HG02588 (cell line): Measurements from ENCODE around the gene SPSB3.

Source experiments
- ATAC-seq: cut with Tn5 transposase; IDR thresholded peaks from one replicate; pipeline ENCODE4 v1.9.1; 2021; ENCODE audit warnings: mild to moderate bottlenecking, moderate library complexity; ENCODE audit not compliant: unreplicated experiment

The SPSB3 gene

DNA sequence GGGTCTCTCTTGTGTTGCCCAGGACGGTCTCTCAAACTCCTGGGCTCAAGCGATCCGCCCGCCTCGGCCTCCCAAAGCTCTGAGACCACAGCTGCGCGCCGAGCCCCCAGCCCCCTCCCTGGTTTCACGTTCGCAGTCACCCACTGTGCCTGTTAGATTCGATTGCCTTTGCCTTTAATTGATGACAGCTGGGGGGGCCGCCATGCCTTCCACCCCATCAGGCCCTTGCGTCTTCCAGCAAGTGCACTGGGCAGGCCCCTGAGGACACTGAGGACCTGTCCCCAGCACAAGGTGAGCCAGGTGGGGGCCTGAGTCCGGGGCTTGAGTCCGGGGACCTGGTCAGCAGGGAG is 7.9 kb upstream of the SPSB3 start:
- ATAC-seq = no peak

DNA sequence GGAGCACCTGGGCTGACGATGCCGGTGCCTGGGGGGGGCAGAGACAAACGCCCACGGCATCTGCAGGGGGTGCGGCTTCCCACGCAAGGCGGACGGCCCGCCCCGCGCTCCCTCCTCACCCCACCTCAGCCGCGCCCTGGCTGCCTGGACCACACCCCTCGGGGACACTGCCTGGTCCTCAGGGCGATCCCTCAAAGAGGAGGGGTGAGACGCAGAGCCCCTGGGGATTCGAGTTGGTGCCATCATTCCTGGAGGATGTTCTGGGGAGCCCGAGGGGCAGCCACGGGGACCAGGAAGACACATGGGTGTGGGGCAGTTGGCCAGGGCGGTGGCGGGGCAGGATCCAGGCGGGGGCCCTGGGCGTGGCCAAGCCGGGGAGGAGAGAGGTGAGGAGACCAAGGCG is 7.3 kb upstream of the SPSB3 start:
- ATAC-seq = no peak

DNA sequence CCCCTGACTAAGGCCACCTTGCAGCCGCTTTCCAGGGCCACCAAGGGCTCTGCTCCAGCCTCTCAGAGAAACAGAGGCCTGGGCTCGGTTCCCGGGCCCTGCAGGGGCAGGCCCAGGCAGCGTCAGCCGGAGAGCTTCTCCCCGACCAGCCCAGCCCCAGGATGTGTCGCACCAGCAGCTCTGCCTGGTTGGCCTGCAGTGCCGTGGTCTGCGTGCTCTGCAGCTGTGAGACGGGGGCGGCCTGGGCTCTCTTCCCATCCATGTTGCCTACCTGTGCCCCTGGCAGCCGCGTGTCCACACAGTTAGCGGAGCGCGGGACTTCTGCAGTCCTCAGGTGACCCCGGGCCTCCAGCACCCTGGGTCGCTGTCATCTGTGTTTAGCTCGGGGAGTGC is 6.3 kb upstream of the SPSB3 start:
- no peak for ATAC-seq

DNA sequence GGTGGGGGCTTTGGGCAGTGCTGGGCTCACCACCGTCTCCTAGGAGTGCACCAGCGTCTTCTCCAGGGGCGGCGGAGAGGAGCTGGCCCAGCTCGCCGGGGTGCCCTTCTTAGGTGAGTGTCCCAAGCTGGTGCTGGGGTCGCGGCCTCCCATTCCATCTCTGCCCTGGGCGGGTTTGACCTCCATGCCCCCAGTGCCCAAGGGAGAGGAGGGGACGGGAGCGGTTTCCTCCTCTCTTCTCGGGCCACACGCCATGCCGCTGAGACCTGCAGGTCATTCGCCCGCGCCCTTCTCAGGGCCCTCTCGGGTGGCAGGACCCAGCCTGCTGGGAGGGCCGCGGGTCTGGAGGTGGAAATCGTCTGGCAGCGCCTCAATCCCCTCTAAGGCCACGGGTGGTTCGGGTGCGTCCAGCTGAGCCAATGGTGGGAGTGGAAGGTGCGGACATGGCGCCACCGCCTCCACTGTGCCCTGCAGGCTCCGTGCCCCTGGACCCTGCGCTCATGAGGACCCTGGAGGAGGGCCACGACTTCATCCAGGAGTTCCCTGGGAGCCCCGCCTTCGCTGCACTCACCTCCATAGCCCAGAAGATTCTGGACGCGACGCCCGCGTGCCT is 5.8 kb upstream of the SPSB3 start:
- no peak for ATAC-seq

DNA sequence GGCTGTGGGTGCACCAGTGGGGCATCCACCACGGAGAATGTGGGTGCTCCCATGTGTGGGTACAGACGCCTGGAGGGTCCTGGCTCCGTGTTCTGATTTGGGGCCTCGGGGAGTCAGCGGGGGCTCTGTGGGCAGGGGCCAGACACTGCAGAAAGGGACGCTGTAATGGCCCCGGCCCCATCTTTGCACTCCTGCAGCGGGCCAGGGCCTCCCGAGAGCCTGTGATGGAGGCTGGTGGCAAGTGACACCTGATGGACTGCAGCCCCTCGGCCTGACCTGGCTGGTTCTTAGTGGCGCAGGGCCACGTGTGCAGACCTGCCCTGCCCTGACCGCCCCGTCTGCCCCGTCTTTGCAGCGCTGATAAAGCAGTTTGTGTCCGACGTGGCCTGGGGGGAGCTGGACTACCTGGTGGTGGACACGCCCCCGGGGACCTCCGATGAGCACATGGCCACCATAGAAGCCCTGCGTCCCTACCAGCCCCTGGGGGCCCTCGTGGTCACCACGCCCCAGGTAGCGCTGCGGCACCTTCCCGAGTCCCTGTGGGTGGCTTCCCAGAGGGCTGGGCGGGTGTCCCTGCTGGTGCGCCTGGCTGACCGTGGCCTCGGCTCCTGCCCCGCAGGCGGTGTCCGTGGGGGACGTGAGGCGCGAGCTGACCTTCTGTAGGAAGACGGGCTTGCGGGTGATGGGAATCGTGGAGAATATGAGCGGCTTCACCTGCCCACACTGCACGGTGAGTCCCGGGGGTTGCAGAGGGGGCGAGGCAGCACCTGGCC is 5.1 kb upstream of the SPSB3 start:
- ATAC-seq = no peak

DNA sequence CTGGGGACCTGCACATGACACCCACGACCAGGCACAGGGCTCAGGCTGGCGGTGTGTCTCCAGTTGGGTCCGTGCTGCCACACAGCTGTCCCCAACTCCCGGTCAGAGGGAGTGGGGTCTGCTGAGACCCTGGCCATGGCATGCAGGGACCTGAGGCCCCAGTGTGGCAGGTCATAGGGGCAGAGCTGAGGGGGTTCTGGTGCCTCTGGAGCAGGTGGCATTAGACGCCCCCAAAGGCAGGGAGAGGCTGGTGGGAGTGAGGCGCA is 4.6 kb upstream of the SPSB3 start:
- ATAC-seq = no peak

DNA sequence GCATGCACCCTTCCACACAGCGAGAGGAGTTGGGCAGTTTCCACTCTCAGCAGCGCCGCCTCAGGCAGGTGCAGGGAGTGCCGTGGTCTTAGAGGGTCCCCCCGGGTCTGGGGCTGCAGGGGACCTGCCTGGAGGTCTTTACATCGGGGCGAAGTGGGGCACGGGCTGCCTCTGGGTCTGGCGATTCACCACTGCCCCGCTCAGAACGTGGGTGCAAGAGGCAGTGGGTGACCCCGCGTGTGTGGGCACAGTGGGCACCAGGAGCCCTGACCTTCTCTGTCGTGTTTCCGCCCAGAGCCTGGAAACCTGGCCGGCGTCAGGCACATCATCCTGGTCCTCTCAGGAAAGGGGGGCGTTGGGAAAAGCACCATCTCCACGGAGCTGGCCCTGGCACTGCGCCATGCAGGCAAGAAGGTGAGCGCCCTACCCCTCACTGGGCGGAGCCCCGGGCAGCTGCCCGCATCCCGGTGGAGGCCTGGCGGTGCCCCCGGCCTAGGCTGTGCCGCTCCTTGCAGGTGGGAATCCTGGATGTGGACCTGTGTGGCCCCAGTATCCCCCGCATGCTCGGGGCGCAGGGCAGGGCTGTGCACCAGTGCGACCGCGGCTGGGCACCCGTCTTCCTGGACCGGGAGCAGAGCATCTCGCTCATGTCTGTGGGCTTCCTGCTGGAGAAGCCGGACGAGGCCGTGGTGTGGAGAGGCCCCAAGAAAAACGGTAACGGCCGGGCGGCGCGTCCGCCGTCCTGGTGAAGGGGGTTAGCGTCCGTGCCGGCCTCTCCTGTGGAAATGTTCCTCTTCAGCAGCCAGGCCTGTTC is 4.1 kb upstream of the SPSB3 start:
- ATAC-seq = no peak

DNA sequence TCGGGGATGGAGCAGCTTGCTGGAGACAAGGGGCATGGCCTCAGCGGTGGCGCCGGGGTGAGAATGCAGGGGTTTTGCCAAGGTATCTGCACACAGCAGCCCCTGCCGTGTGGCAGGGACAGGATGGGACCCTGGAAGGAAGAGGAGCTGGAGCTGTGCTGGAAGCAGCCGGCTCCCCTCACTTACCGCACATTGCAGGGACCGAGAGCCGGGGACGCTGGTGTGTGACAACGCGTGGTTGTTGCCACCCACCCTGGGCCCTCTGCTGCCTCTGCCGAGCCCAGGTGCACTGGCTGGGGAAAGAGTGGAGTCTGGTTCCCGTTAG is 3.4 kb upstream of the SPSB3 start:
- no peak for ATAC-seq

DNA sequence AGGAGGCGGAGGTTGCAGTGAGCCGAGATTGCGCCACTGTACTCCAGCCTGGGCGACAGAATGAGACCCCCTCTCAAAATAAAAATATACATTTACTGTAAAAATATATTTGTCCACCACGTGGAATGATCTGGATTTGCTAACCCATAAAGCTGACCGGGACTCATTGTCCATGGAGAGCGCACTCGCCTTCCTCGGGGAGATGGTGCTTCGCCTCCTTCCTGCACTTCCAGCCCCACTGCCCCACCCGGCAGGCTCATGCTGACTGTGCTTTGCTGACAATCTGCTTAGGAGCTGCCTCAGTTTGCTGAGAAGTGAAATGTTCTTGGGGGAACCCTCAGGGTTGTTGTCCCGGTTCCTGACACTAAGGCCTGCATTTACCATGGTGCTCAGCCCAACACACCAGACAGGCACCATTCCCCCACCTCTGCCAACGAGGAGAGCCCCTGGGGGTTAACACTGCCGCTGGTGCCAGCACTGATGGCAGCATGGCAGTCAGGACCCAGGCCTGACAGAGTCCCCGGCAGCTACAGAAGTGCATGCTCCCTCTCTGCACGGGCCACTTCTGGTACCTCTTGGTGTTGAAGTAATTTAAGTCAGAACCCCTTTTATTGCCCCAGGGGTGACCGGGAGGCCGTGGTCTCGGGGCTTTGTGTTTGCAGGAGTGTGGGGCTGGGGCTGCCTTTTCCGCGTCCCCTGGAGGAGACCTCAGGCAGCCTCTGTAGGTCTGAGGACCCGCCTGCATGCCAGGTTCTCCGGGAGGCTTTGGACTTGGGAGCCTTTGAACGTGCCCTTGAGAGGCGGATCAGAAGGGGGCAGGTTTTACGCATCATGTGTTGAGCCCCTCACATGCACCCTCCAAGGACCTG is 2.8 kb upstream of the SPSB3 start:
- ATAC-seq = no peak

DNA sequence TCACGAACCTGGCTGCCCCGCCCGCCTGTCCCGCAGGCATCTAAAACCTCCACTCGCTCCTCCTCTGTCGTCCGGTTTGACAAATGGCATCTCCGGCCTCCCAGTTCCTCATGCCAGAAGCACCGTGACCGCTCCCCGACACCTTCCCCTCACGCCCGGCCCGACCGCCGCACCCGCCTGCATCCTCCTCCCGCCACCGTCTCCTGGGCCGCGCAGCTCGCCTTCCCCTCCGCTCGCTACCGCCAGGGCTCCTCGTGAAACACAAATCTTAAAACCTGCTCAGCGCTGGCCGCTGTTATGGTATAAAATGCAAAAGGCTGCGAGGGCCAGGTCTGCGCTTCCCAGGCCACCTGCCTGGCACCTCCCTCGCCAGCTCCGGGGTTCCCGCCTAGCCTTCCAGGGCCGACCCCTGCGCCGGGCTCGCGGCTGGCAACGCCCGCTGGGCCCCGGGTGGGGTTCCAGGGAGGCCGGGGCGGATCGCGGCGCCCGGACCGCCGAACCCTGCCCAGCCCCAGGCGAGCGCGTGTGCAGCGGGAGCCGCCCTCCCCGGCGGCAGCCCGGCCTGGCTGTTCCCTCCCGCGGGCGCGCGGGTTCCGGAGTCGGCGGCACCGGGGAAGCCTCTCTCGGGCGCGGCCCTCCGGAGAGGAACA is 488 bp downstream of the SPSB3 start:
- peak; percentile 5 for ATAC-seq

DNA sequence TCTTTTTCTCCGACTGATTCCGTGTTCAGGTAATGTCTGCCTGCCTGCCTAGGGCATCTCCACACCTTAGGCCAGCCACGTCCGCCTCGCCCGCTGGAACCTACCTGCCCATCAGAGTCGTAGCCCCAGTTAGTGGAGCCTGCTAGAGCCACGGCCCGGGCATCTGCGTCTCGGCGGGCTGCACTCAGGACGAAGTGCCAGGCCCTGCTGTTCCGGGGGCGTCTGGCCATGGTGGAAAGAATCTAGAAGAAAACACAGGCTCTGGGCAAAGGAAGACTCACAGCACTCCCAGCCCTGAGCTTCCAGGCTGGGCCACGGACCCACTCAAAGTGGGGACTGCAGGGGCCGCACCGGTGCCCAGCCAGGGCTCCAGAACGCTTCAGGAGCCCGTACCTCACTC is 1.1 kb downstream of the SPSB3 start:
- no peak for ATAC-seq

DNA sequence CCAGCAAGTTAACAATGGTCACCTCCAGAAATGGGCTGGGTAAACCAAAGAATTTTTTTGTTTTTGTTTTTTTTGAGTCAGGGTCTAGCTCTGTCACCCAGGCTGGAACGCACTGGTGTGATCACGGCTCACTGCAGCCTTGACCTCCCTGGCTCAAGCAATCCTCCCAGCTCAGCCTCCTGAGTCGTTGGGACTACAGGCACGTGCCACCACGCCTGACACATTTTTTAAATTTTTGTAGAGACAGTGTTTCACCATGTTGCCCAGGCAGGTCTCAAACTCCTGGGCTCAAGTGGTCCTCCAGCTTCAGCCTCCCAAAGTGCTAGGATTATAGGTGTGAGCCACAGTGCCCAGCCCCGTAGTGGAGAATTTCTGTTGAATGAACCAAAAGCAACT is 1.7 kb downstream of the SPSB3 start:
- ATAC-seq = no peak

DNA sequence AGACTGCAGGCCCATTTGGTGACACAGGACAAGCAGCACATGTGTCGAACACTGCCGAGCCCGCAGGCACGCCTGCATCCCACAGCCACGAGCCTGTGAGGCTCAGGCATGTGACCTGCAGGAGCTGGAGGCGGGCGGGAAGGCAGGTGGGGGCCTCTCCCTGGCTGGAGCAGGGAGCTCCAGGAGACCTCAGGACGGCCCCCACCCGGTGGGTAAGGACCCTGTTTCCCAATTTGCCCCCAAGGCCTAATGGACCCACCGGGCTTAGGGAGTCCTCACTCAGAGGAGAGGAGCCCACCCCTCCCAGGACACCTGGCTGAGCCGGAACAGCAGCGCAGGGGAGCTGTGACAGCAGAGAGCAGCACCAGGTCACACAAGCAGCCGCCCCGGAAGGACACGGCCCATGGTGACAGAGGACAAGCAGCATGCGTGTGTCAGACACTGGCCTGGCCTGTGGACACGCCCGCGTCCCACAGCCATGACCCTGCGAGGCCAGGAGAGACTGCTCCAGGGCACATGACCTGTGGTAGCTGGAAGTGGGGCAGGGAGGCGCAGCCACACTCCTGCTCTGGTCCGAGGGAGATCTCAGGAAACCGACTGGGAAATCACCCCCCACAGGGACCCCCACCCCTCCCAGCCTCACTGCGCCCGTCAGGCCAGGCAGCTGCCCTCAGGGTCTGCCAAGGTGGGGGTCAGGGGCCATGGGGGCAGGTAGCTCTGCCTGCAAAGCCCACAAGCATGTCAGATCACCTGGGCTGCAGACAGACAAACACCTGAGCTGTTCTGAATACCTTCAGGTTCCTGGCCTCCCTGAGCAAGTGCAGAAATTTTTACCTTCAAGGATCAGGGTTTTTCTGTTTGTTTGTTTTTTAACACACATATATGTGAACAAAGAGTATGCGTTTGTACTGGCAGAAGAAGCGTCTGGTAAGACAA is 2.4 kb downstream of the SPSB3 start:
- ATAC-seq = no peak

DNA sequence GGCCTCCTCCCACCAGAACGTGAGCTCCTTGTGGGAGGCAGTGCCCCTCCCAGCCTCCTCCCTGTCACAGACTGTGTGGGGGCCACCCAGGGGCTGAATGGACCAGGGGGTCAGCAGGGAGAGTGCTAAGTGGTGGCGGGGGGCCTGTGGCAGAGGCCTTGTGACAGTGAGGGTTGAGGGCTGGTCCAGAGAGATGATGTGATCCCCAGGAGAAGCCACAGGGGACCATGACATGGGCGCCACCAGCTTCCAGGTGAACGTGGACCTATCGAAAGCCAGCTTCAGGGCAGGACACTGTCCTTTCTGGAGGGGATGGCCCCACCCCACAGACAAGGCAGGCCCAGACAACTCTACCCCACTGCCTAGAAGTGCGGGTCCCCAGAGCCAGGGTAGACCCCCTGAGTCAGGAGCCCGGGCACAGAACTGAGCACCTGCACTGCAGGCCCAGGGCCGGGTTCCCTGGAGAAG is 3.1 kb downstream of the SPSB3 start:
- ATAC-seq = no peak

DNA sequence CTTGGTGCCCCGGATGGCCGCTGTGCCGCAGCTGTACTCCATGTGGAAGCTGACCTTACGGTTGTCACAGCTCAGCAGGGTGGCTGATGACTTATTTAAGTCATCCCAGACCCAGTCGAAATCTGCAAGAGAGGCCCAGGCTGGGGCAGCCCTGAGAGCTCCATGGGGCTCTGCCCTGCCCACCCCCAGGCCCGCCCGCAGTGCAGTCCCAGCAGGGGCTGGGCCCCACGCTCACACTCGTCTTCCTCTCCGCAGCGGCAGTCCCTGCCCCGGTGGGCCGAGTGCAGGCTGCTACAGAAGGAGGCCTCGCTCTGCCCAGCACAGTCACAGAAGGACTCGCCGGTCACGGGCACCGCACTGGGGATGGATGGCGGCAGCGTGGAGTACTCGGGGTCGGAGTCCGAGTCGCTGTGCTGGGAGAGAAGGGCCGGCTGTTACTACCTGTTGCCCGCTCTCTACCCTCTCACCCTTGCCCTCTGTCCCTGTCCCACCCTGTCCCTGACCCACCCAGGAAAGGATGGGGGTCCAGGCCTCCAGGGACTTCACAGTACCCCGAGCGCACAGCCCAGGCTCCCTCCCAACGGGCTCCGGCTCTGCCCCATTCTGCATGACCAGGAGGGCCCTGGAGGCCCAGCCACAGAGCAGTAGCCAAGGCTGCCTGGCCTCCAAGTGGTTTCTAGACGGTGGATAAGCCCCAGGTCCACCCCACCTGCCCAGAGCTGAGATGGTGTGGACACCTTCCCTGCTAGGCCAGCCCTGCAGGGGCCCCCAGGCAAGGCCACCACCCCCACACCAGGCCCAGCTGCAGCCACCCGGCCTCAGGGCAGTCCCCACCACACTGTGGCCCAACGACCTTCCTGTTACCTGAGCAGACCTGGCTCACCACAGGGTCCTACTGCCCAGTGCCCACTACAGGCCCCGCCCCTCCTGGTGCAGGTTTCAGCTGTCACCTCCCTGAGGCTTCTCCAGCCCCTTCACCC is 3.9 kb downstream of the SPSB3 start:
- ATAC-seq = no peak

DNA sequence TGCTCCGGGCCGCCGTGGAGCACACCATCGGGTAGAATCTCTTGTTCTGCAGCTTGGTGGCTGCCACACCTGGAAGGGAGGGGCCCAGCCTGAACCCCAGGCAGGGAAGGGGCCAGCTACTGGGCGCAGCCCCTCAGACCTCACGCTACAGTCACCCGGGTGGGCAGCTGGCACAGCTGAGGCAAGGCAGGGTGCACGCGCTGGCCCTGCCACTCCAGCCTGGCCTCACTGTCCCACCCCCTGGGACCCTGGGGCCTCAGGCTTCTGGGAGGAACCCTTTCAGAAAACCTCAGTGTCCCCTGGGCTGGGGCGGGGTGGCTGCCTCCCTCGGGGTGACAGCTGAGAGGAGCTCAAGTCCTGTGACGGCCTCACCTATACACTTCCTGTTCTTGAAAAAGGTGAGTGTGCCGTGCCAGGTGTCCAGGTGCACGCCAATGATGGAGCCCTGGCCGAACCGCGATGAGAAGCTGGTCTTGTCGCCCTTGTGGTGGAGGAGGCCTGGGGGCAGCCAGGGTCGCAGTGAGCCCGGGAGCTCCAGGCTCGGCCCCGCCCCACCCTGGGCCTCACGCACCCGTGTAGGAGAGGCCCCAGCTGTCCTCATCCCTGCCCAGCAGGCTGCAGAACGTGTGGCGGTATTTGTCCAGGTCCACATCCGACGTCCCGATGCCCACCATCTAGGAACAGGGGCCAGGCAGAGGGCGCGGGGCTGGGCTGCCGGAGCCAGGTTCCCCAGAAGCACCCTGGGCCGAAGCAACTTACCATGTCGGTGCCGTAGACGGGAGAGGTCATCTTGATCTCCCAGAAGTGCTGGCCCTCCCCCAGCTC is 4.8 kb downstream of the SPSB3 start:
- ATAC-seq = no peak

DNA sequence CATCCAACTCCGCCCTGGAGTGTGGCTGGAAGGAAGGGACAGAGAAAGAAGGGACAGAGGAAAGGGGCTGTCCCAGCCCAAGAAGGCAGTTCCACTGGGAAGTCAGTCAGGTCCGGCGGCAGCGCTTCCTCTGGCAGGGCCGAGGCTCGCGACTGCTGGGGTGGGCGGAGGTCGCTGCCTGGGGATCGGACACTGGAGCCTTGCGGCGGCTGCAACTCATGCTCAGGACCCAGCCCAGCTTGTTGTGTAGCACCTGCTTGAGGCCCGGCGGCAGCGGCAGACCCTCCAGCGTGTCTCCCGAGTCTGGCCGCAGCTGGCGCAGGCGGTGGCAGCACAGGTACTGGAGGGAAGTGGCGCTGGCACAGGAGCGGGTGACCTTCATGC is 5.4 kb downstream of the SPSB3 start:
- no peak for ATAC-seq

DNA sequence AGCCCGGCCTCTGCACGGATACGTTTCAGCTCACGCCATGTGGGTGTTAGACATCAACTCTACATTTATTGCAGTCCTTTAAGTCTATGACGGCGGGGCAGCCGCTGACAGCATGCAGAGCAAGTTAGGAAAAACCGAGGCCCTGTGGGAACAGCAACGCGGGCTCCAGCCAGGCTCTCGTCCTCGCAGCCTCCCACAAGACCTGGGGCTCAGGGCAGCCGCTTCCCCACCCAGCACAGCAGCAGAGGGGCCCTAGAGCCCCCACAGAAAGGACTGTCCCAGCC is 5.8 kb downstream of the SPSB3 start:
- no peak for ATAC-seq
